Immature natural killer cell (primary cell): ENCODE data around the gene MAP4K4. TPM values are rescaled to one million over a fixed set of nuclear protein-coding genes. Genes with fewer than 3 reads are reported as not detected.

ENCODE experiments used
- DNase-seq, 3 donors: peaks; one replicate each; pipeline ENCODE4 v3.0.0; 2022; ENCODE audit warnings: mixed read lengths in 1 of 3
- H3K27ac Mint-ChIP-seq, 6 donors: one replicate each; pipeline ENCODE4 v1.8.0; 2020; ENCODE audit warnings: mixed read lengths in 6 of 6, mild to moderate bottlenecking in 5 of 6, inconsistent platforms in 4 of 6, moderate library complexity in 3 of 6
- H3K27me3 Mint-ChIP-seq, 3 donors: one replicate each; pipeline ENCODE4 v1.8.0; 2020 to 2021; ENCODE audit warnings: low read depth in 3 of 3, mild to moderate bottlenecking in 3 of 3, mixed read lengths in 3 of 3, moderate library complexity in 3 of 3, inconsistent platforms in 1 of 3
- H3K36me3 Mint-ChIP-seq, 3 donors: one replicate each; pipeline ENCODE4 v1.8.0; 2020; ENCODE audit warnings: mixed read lengths in 3 of 3, inconsistent platforms in 2 of 3, mild to moderate bottlenecking in 2 of 3
- H3K4me1 Mint-ChIP-seq, 2 donors: one replicate each; pipeline ENCODE4 v1.8.0; 2020; ENCODE audit warnings: inconsistent platforms in 2 of 2, mild to moderate bottlenecking in 2 of 2, mixed read lengths in 2 of 2, moderate library complexity in 1 of 2
- H3K4me3 Mint-ChIP-seq, 5 donors: one replicate each; pipeline ENCODE4 v1.8.0; 2020; ENCODE audit warnings: mild to moderate bottlenecking in 5 of 5, mixed read lengths in 5 of 5, inconsistent platforms in 3 of 5, moderate library complexity in 3 of 5
- H3K9me3 Mint-ChIP-seq, 6 donors: one replicate each; pipeline ENCODE4 v1.8.0; 2020; ENCODE audit warnings: mild to moderate bottlenecking in 6 of 6, mixed read lengths in 6 of 6, inconsistent platforms in 4 of 6, moderate library complexity in 3 of 6
- polyA plus RNA-seq, 3 donors: library from polyadenylated mRNA; unstranded; fragments of 300-500 nt; fragmentation: Illumina TruSeq; gene quantifications; one replicate each; pipeline ENCODE4 v1.2.3, GENCODE V29; 2021

Gene MAP4K4
- polyA plus RNA-seq, 3 donors from 2014 or later: 2.1 to 4.6 (median 3.4) TPM

DNA sequence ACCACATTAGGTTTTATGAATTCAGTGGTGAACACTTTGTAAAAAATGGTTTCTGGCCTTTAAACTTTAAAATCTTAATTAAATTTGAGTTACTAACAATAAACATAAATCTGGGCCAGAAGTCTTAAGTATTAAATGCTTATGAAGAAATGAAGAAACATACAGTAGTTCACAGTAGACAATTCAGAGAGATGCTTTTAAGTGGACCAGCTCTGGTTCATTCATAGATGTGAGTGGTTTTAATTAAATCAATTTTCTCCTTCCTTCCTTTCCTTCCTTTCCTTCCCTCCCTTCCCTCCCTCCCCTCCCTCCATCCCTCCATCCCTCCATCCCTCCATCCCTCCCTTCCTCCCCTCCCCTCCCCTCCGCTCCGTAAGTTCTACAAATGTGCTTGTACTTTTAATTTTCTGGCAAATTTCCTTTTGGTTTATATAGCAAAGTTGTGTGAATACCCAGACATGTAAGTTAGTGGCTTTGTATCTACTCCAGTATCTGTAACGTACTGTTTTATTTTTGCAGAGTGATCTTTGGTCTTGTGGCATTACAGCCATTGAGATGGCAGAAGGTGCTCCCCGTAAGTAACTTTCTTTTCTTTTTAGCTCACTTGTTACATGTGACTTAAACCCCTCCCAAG is 136.5 kb downstream of the MAP4K4 start:
- Mint-ChIP-seq H3K4me1 (peaks cover 18 to 27% of the 10 kb centered on the region in 2 donors), H3K4me3 (no peak overlapping the region), H3K27me3 (peaks cover 0 to 7% (median 0%) of the 10 kb centered on the region in 3 donors), H3K9me3 (no peaks in the 10 kb centered on the region), H3K27ac (no peak overlapping the region), H3K36me3 (peaks cover 30 to 45% (median 35%) of the 10 kb centered on the region in 3 donors)
- no peak for DNase-seq

DNA sequence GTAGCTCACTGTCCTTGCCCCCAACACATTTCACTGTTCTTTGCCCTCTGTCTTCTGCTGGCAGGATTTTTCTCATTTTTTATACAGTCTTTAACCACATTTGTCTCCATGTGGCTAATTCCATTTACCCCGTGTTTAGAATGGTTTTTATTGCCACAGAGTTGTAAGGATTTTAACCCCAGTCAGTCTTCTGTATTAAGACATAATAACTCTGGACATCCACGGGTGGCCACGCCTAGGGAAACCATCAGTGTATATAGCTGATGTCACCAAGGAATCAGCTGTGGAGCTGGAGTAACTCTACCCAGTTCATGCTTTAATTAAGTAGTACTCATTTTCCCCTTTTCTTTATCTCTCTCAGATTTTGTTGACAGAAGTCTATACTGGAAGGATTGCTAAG is 139.8 kb downstream of the MAP4K4 start:
- DNase-seq: no peak
- no peak overlapping the region for H3K4me3 Mint-ChIP-seq
- H3K9me3 Mint-ChIP-seq: no peaks in the 10 kb centered on the region
- H3K27me3 Mint-ChIP-seq: peaks cover 0 to 2% (median 0%) of the 10 kb centered on the region in 3 donors
- H3K27ac Mint-ChIP-seq: no peak overlapping the region
- H3K4me1 Mint-ChIP-seq: peaks cover 8 to 9% of the 10 kb centered on the region in 2 donors
- peaks cover 31 to 56% (median 51%) of the 10 kb centered on the region in 3 donors for H3K36me3 Mint-ChIP-seq

GRCh38 chr2:101841679-101842327 is 144.3 kb downstream of the MAP4K4 start:
- Mint-ChIP-seq H3K4me3 (no peak overlapping the region), H3K27ac (peak overlapping the region in 2 of 6 donors; percentile 10 to 20), H3K27me3 (peaks cover 0 to 1% (median 0%) of the 10 kb centered on the region in 3 donors), H3K36me3 (peaks cover 28 to 58% (median 56%) of the 10 kb centered on the region in 3 donors), H3K4me1 (peaks cover 10 to 14% of the 10 kb centered on the region in 2 donors), H3K9me3 (no peaks in the 10 kb centered on the region)
- no peak for DNase-seq

DNA sequence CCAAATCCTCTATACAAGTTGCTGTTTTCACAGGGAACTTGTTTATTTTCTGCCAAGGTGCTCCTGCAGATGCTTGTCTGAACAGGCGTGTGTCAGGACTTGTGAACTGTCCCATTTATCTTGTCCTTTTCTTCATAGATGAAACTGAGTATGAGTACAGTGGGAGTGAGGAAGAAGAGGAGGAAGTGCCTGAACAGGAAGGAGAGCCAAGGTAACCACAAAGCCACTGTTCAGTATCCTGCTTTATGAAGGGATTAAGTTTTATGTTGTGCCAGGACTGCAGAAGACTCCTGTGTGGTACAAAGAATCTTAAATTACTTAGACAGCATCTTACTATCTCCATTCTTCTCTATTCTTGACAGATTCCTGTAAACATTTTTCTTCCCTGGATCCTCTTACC is 145.0 kb downstream of the MAP4K4 start:
- H3K27ac Mint-ChIP-seq: peak overlapping the region in 1 of 6 donors; percentile 51
- peaks cover 30 to 52% (median 50%) of the 10 kb centered on the region in 3 donors for H3K36me3 Mint-ChIP-seq
- H3K27me3 Mint-ChIP-seq: peaks cover 0 to 1% (median 0%) of the 10 kb centered on the region in 3 donors
- H3K4me3 Mint-ChIP-seq: no peak overlapping the region
- no peak for DNase-seq
- H3K4me1 Mint-ChIP-seq: peaks cover 10 to 14% of the 10 kb centered on the region in 2 donors
- H3K9me3 Mint-ChIP-seq: no peaks in the 10 kb centered on the region

DNA sequence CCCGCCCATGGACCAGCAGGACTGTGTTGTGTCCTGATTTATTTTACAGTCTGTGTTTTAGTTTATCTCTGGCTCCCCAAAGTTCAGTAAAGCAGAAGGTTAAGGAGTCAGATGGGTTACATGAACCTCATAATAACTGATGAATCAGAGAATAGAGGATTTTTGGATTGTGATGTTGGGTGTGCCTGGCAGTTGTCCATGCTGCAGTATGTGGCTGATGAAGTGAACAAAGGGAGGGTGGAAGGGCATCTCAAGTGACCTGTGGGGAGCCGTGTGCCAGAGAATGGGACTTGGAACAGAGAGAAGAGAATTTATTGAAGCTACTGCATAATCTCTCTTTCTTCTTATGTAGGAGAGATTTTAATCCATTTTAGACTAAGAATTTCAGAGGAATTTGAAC is 145.5 kb downstream of the MAP4K4 start:
- peaks cover 10 to 14% of the 10 kb centered on the region in 2 donors for H3K4me1 Mint-ChIP-seq
- peak overlapping the region in 2 of 6 donors; percentile 11 to 35 for H3K27ac Mint-ChIP-seq
- H3K27me3 Mint-ChIP-seq: peaks cover 0 to 1% (median 0%) of the 10 kb centered on the region in 3 donors
- no peak for DNase-seq
- no peaks in the 10 kb centered on the region for H3K9me3 Mint-ChIP-seq
- peaks cover 30 to 52% (median 50%) of the 10 kb centered on the region in 3 donors for H3K36me3 Mint-ChIP-seq
- H3K4me3 Mint-ChIP-seq: no peak overlapping the region

- H3K9me3 Mint-ChIP-seq: no peaks in the 10 kb centered on the region
- H3K27ac Mint-ChIP-seq: peak overlapping the region in 2 of 6 donors; percentile 11 to 35
- no peak overlapping the region for H3K4me3 Mint-ChIP-seq
- peaks cover 0 to 1% (median 0%) of the 10 kb centered on the region in 3 donors for H3K27me3 Mint-ChIP-seq
- peaks cover 10 to 14% of the 10 kb centered on the region in 2 donors for H3K4me1 Mint-ChIP-seq
- no peak for DNase-seq
- peaks cover 30 to 48% (median 47%) of the 10 kb centered on the region in 3 donors for H3K36me3 Mint-ChIP-seq
Observed at GRCh38 chr2:101843471-101843870, 146.0 kb downstream of the MAP4K4 start.

DNA sequence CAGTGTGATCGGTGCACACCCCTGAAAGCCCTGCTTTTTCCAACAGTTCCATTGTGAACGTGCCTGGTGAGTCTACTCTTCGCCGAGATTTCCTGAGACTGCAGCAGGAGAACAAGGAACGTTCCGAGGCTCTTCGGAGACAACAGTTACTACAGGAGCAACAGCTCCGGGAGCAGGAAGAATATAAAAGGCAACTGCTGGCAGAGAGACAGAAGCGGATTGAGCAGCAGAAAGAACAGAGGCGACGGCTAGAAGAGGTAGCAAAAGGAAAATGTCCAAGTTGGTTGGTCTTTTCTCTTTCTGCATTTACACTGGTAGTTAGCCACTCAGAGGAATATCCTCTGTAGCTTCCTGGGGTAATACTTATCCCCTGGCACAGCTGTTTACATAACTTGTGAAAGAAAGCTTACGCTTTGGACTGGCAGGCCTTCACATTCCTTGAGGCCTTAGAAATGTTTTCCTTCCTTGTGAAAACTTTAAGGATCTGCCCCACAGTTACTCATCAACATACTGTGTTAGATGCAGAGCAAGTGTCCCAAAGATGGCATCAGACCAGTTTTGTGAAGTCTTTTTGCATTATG is 146.6 kb downstream of the MAP4K4 start:
- Mint-ChIP-seq H3K4me3 (no peak overlapping the region), H3K36me3 (peaks cover 36 to 52% (median 46%) of the 10 kb centered on the region in 3 donors), H3K4me1 (peaks cover 10 to 14% of the 10 kb centered on the region in 2 donors), H3K27ac (no peak overlapping the region), H3K27me3 (peaks cover 0 to 1% (median 0%) of the 10 kb centered on the region in 3 donors), H3K9me3 (no peaks in the 10 kb centered on the region)
- no peak for DNase-seq

DNA sequence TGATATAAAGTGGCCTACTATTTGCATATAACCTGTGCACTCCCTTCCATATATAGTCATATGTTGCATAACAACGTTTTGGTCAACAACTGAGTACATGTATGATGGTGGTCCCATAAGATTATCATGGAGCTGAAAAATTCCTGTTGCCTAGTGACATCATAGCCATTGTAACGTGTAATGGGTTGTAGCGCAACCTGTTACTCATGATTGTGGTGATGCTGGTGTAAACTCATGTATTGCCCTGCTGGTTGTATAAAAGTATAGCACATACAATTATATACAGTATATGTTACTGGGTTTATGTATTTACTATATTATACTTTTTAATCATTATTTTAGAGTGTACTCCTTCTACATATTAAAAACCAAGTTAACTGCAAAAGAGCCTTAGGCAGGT is 149.5 kb downstream of the MAP4K4 start:
- no peak for DNase-seq
- Mint-ChIP-seq H3K4me3 (no peak overlapping the region), H3K27me3 (peaks cover 0 to 1% (median 0%) of the 10 kb centered on the region in 3 donors), H3K36me3 (peaks cover 19 to 43% (median 29%) of the 10 kb centered on the region in 3 donors), H3K9me3 (no peaks in the 10 kb centered on the region), H3K27ac (no peak overlapping the region), H3K4me1 (peaks cover 6 to 9% of the 10 kb centered on the region in 2 donors)

DNA sequence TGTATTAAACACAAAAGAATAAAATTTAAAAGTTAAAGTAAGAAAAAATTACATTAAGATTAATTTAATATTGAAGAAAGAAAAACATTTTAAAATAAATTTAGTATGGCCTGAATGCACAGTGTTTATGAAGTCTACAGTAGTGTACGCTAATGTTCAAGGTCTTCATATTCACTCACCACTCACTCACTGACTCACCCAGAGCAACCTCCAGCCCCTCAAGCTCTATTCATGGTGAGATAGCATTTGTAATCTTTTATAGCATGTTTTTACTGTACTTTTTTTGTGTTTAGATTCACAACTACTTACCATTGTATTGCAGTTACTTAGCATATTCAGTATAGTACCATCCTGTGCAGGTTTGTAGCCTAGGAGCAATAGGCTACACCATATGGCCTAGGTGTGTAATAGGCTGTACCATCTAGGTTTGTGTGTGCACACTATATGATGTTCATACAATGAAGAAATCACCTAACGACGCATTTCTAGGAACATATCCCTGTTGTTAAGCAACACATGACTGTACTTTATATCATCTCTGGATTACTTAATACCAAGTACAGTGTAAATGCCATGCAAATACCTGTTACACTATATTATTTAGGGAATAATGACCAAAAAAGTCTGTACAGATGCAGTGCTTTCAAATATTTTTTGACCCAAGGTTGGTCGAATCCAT is 150.3 kb downstream of the MAP4K4 start:
- no peak for DNase-seq
- Mint-ChIP-seq H3K9me3 (no peaks in the 10 kb centered on the region), H3K36me3 (peaks cover 19 to 42% (median 26%) of the 10 kb centered on the region in 3 donors), H3K4me1 (peaks cover 0 to under 1% of the 10 kb centered on the region in 2 donors), H3K4me3 (no peak overlapping the region), H3K27ac (no peak overlapping the region), H3K27me3 (peaks cover 0 to 1% (median 0%) of the 10 kb centered on the region in 3 donors)

DNA sequence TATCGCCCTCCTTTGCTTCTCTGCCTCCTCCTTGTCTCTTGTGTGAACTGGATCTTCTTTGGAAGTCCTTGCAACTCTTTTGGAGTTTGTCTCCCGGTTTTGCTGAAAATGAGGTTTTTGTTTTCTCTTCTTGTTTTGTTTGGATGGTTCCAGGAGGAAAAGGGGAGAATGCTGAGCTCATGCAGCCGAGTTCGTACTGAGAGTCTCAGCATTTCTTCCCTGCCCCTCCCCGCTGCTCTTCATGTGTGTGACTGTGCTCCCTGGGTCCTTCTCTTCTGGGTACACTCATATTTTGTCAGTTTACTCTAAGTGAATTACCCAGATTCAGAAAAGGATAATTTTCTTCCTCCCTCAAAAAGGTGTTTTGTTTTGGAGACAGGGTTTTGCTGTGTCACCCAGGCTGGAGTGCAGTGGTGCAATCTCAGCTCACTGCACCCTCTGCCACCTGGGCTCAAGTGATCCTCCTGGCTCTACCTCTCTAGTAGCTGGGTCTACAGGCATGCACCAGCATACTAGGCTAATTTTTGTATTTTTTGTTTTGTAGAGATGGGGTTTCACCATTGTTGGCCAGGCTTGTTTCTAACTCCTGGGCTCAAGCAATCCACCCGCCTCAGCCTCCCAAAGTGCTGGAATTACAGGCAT is 151.4 kb downstream of the MAP4K4 start:
- Mint-ChIP-seq H3K4me1 (no peaks in the 10 kb centered on the region), H3K27ac (peak overlapping the region in 1 of 6 donors; percentile 22), H3K27me3 (no peaks in the 10 kb centered on the region), H3K9me3 (no peaks in the 10 kb centered on the region), H3K4me3 (no peak overlapping the region), H3K36me3 (peaks cover 16 to 46% (median 17%) of the 10 kb centered on the region in 3 donors)
- no peak for DNase-seq

DNA sequence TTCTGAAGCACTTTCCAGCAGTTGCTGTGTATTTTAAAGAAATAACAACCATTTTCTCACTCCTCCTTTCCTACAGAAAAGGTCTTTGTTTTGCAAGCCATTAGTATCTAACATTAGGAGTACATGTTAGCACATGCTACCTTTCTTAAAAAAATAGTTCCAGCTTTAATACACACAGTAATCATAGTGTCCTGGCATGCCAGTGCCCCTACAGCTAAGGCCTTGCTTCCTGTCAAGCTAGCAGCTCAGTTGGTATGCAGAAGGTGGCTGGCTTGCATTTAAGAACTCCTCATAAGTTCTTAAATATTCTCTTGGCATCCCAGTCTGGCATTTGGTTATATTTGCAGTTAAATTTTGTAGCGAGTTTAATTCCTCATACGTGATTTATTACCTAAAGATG is 152.9 kb downstream of the MAP4K4 start:
- Mint-ChIP-seq H3K4me1 (no peaks in the 10 kb centered on the region), H3K27ac (no peak overlapping the region), H3K9me3 (no peaks in the 10 kb centered on the region), H3K27me3 (no peaks in the 10 kb centered on the region), H3K4me3 (no peak overlapping the region), H3K36me3 (peaks cover 10 to 48% (median 21%) of the 10 kb centered on the region in 3 donors)
- DNase-seq: no peak

DNA sequence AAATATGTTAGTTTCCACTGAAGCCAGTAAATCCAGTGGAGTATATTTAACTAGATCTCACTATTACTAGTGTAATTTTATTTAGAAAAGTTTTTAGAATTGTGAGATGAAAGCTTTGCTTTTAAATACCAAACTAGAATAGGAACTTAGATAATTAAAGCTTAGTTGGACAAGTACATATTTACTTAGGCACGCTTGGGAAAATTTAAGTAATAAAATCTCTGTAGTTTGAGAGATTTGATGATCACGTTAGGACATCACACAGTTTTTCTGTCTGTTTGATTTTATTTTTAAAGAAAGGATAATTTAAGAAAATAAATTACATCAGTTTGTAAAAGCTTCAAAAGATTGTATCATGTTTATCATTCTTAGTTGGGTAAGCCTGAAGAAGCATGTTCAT is 153.5 kb downstream of the MAP4K4 start:
- H3K4me1 Mint-ChIP-seq: no peaks in the 10 kb centered on the region
- H3K36me3 Mint-ChIP-seq: peaks cover 15 to 52% (median 26%) of the 10 kb centered on the region in 3 donors
- H3K27me3 Mint-ChIP-seq: no peaks in the 10 kb centered on the region
- H3K4me3 Mint-ChIP-seq: no peak overlapping the region
- H3K27ac Mint-ChIP-seq: no peak overlapping the region
- no peak for DNase-seq
- H3K9me3 Mint-ChIP-seq: no peaks in the 10 kb centered on the region

DNA sequence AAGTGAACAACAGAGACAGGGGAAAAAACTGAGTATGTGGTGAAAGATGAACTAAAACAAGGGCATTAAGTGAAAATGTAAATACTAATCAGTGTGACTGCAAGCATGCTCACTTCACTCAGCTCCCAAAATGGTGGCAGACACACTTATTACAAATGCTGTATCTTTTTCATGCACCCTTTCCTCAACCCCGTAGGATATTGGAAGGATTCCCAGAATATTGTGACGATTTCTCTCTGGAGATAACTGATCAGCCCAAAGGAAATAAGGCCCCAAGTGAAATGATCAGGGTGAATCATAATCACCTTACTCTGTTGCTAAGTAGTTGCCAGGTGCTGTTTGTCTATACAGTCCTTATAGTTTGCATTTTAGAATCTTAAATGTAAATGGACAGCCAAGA is 155.3 kb downstream of the MAP4K4 start:
- Mint-ChIP-seq H3K27me3 (no peaks in the 10 kb centered on the region), H3K4me1 (no peaks in the 10 kb centered on the region), H3K36me3 (peaks cover 13 to 49% (median 23%) of the 10 kb centered on the region in 3 donors), H3K4me3 (no peak overlapping the region), H3K27ac (no peak overlapping the region), H3K9me3 (no peaks in the 10 kb centered on the region)
- no peak for DNase-seq
